Measurements from ENCODE around the gene MAN1A2.

The MAN1A2 gene

DNA sequence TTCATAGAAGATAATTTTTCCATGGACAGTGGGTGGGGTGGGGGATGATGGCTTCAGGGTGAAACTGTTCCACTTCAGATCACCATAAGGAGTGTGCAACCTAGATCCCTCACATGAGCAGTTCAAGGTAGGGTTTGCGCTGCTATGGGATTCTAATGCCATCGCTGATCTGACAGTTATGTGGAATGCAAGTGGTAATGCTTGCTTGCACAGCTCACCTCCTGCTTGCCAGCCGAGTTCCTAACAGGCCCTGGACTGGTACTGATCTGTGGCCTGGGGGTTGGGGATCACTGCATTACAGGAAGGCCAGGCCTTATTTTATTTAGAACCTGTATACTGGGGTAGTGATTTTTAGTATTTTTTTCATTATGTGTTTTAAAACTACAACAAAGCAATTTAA lies 22.0 kb downstream of the MAN1A2 start:
- H3F3A ChIP-seq (ENCODE audit: control insufficient read depth, insufficient read depth), result 0 out of 2 replicates have a peak, but pooled peaks cover 2% of the 10 kb centered on the region
- H4K20me1 ChIP-seq (ENCODE audit: control insufficient read depth, insufficient read depth, low read depth, low read length), result no peaks in the 10 kb centered on the region
- H3K4me2 ChIP-seq (ENCODE audit: low read length), result no peak overlapping the region
- no peaks in the 10 kb centered on the region for H3K9me2 ChIP-seq (replicated peaks; ENCODE audit: control insufficient read depth, low read length)
- H3K4me3 ChIP-seq (ENCODE audit: low read length), result no peak overlapping the region
- no peaks in the 10 kb centered on the region for H3K4me1 ChIP-seq (ENCODE audit: control insufficient read depth, low read length)
- H3K9me3 ChIP-seq (ENCODE audit: control insufficient read depth, insufficient read depth, low read length), result no peaks in the 10 kb centered on the region; the same call in 1 of the 2 replicates
- peaks cover 96% of the 10 kb centered on the region for H3K79me2 ChIP-seq (ENCODE audit: control insufficient read depth, low read length)
- H3K27me3 ChIP-seq (ENCODE audit: control insufficient read depth, low read length), result no peaks in the 10 kb centered on the region
- H3K27ac ChIP-seq (ENCODE audit: low read depth, low read length), result no peak overlapping the region
- TF ChIP-seq EZH2phosphoT487 (IDR thresholded peaks at IDR 0.05; ENCODE audit: borderline replicate concordance, low read length) (no peak), CTCF (IDR thresholded peaks at IDR 0.05; ENCODE audit: low read depth, low read length, poor library complexity, severe bottlenecking) (no peak)
- no peaks in the 10 kb centered on the region for H3K36me3 ChIP-seq (ENCODE audit: control insufficient read depth, low read length)

GRCh38 chr1:117389779-117390178 lies 22.5 kb downstream of the MAN1A2 start:
- H3K27me3 ChIP-seq (ENCODE audit: control insufficient read depth, low read length), result no peaks in the 10 kb centered on the region
- peaks cover 96% of the 10 kb centered on the region for H3K79me2 ChIP-seq (ENCODE audit: control insufficient read depth, low read length)
- H3K9me3 ChIP-seq (ENCODE audit: control insufficient read depth, insufficient read depth, low read length), result no peaks in the 10 kb centered on the region; the same call in 1 of the 2 replicates

GRCh38 chr1:117392771-117393170 lies 25.5 kb downstream of the MAN1A2 start:
- no peaks in the 10 kb centered on the region for H3K36me3 ChIP-seq (ENCODE audit: control insufficient read depth, low read length)
- TF ChIP-seq EZH2phosphoT487 (IDR thresholded peaks at IDR 0.05; ENCODE audit: borderline replicate concordance, low read length) (no peak), CTCF (IDR thresholded peaks at IDR 0.05; ENCODE audit: low read depth, low read length, poor library complexity, severe bottlenecking) (no peak)
- H3K27me3 ChIP-seq (ENCODE audit: control insufficient read depth, low read length), result no peaks in the 10 kb centered on the region
- no peaks in the 10 kb centered on the region for H4K20me1 ChIP-seq (ENCODE audit: control insufficient read depth, insufficient read depth, low read depth, low read length)
- no peaks in the 10 kb centered on the region for H3K4me1 ChIP-seq (ENCODE audit: control insufficient read depth, low read length)
- no peaks in the 10 kb centered on the region for H3K9me2 ChIP-seq (replicated peaks; ENCODE audit: control insufficient read depth, low read length)
- H3K4me2 ChIP-seq (ENCODE audit: low read length), result no peak overlapping the region
- H3K4me3 ChIP-seq (ENCODE audit: low read length), result no peak overlapping the region
- H3K27ac ChIP-seq (ENCODE audit: low read depth, low read length), result no peak overlapping the region
- H3F3A ChIP-seq (ENCODE audit: control insufficient read depth, insufficient read depth), result 0 out of 2 replicates have a peak, but pooled peaks cover 2% of the 10 kb centered on the region
- no peaks in the 10 kb centered on the region; the same call in 1 of the 2 replicates for H3K9me3 ChIP-seq (ENCODE audit: control insufficient read depth, insufficient read depth, low read length)
- peaks cover 88% of the 10 kb centered on the region for H3K79me2 ChIP-seq (ENCODE audit: control insufficient read depth, low read length)

More at GRCh38 chr1:117389779-117390178, 22.5 kb downstream of the MAN1A2 start:
- H4K20me1 ChIP-seq (ENCODE audit: control insufficient read depth, insufficient read depth, low read depth, low read length), result no peaks in the 10 kb centered on the region
- no peak overlapping the region for H3K4me3 ChIP-seq (ENCODE audit: low read length)
- H3K27ac ChIP-seq (ENCODE audit: low read depth, low read length), result no peak overlapping the region
- no peaks in the 10 kb centered on the region for H3K36me3 ChIP-seq (ENCODE audit: control insufficient read depth, low read length)
- H3K4me1 ChIP-seq (ENCODE audit: control insufficient read depth, low read length), result no peaks in the 10 kb centered on the region
- TF ChIP-seq EZH2phosphoT487 (IDR thresholded peaks at IDR 0.05; ENCODE audit: borderline replicate concordance, low read length) (no peak), CTCF (IDR thresholded peaks at IDR 0.05; ENCODE audit: low read depth, low read length, poor library complexity, severe bottlenecking) (no peak)
- no peaks in the 10 kb centered on the region for H3K9me2 ChIP-seq (replicated peaks; ENCODE audit: control insufficient read depth, low read length)
- 0 out of 2 replicates have a peak, but pooled peaks cover 2% of the 10 kb centered on the region for H3F3A ChIP-seq (ENCODE audit: control insufficient read depth, insufficient read depth)
- H3K4me2 ChIP-seq (ENCODE audit: low read length), result no peak overlapping the region
